GM12878 (cell line): ENCODE data around the gene DLAT. TPM values are rescaled to one million over a fixed set of nuclear protein-coding genes. Genes with fewer than 3 reads are reported as not detected.

ENCODE experiments used
- ATAC-seq: fragments of 200-7000 bp; cut with Tn5 transposase; 3 replicates; pipeline ENCODE4 v1.9.1; 2020; ENCODE audit warnings: mild to moderate bottlenecking, moderate library complexity
- BruUV-seq: library from RNA; stranded (reverse); fragments of 400-500 nt; replicated peaks from 2 replicates; lab custom pipeline; 2021; lab: Mats Ljungman, UMichigan
- CTCF ChIA-PET: fragments of 300-600 bp; sonication (Branson Sonifier 250); formaldehyde crosslinking; extraction: SDS; loops from one replicate; lab custom pipeline; 2021; ENCODE audit warnings: inconsistent platforms; lab: Yijun Ruan, JAX
- POLR2A ChIA-PET: fragments of 350-600 bp; formaldehyde crosslinking; extraction: SDS; loops from one replicate; lab custom pipeline; 2021; ENCODE audit warnings: inconsistent platforms; lab: Charles Lee
- RAD21 ChIA-PET: fragments of 300-600 bp; sonication (Branson Sonifier 250); formaldehyde crosslinking; loops from one replicate; lab custom pipeline; 2023; ENCODE audit warnings: antibody characterized with exemption; ENCODE audit not compliant: unreplicated experiment; lab: Charles Lee
- SMC1A ChIA-PET: fragments of 300-600 bp; sonication (Branson Sonifier 250); formaldehyde crosslinking; loops from one replicate; lab custom pipeline; 2023; ENCODE audit not compliant: unreplicated experiment, uncharacterized antibody; lab: Charles Lee
- DNase-seq: peaks from one replicate; pipeline ENCODE4 v3.0.0-alpha.2; 2011; ENCODE audit warnings: low read depth, low spot score
- FAIRE-seq: peaks from 3 replicates; lab custom pipeline; 2011; peaks lifted over from hg19 to GRCh38; lab: Jason Lieb, UNC
- H2AFZ ChIP-seq: 2 replicates; pipeline ENCODE4 v1.6.0; 2011; ENCODE audit warnings: low read depth, low read length, control low read depth; ENCODE audit not compliant: control insufficient read depth
- H3K27ac ChIP-seq: 2 replicates; pipeline ENCODE4 v1.5.1; 2011; ENCODE audit warnings: control low read depth; ENCODE audit not compliant: control insufficient read depth, insufficient read depth
- H3K27me3 ChIP-seq, 2 experiments: replicated peaks in 1 of 2; 2 replicates each; pipeline versions ENCODE4 v1.6.0 to v1.6.1; 2011; ENCODE audit warnings: low read length in 1 of 2; ENCODE audit not compliant: control insufficient read depth in 2 of 2, insufficient read depth in 2 of 2
- H3K36me3 ChIP-seq, 2 experiments: 2 replicates each; pipeline ENCODE4 v1.5.1; 2011; ENCODE audit warnings: low read length in 1 of 2; ENCODE audit not compliant: control insufficient read depth in 2 of 2, insufficient read depth in 2 of 2
- H3K4me1 ChIP-seq: 2 replicates; pipeline ENCODE4 v1.6.1; 2011; ENCODE audit warnings: mild to moderate bottlenecking, low read length, moderate library complexity, mixed read lengths; ENCODE audit not compliant: control insufficient read depth, insufficient read depth
- H3K4me2 ChIP-seq: 2 replicates; pipeline ENCODE4 v1.6.0; 2011; ENCODE audit warnings: control low read depth; ENCODE audit not compliant: control insufficient read depth, insufficient read depth
- H3K4me3 ChIP-seq: fragments of 200-600 bp; sonication (generic); 2 replicates; pipeline ENCODE4 v1.5.1; 2016
- H3K79me2 ChIP-seq: 2 replicates; pipeline ENCODE4 v1.6.0; 2011; ENCODE audit warnings: low read length; ENCODE audit not compliant: control insufficient read depth, insufficient read depth
- H3K9ac ChIP-seq: 2 replicates; pipeline ENCODE4 v1.8.0; 2011; ENCODE audit warnings: low read length, control low read depth, mixed read lengths; ENCODE audit not compliant: control insufficient read depth, insufficient read depth
- H3K9me3 ChIP-seq: replicated peaks from 3 replicates; pipeline ENCODE4 v1.5.1; 2011; ENCODE audit warnings: mild to moderate bottlenecking, low read length; ENCODE audit not compliant: control insufficient read depth, insufficient read depth
- H4K20me1 ChIP-seq: 2 replicates; pipeline ENCODE4 v1.6.0; 2011; ENCODE audit not compliant: control insufficient read depth, insufficient read depth
- BACH1 ChIP-seq: fragments of 450-650 bp; IDR thresholded peaks from 2 replicates; pipeline ENCODE4 v1.6.1; 2017; ENCODE audit warnings: mild to moderate bottlenecking, borderline replicate concordance
- BCLAF1 ChIP-seq: fragments of 450-650 bp; IDR thresholded peaks from 2 replicates; pipeline ENCODE4 v1.6.1; 2017; ENCODE audit warnings: antibody characterized with exemption, mild to moderate bottlenecking, moderate library complexity
- CBX5 ChIP-seq: sonication (generic); IDR thresholded peaks from 2 replicates; pipeline ENCODE4 v1.6.1; 2016; ENCODE audit warnings: low read depth, moderate library complexity, mild to moderate bottlenecking, inconsistent platforms
- CEBPB ChIP-seq, 2 experiments: fragments of 150-350 bp in 1 of 2; IDR thresholded peaks; 2 replicates each; pipeline ENCODE4 v1.6.1; 2012 to 2014; ENCODE audit warnings: low read depth in 2 of 2, low read length in 2 of 2, borderline replicate concordance in 1 of 2, inconsistent platforms in 1 of 2
- ELK1 ChIP-seq: IDR thresholded peaks from 2 replicates; pipeline ENCODE4 v1.6.1; 2012; ENCODE audit warnings: low read depth, low read length, improper control_type of control experiment
- FOXM1 ChIP-seq: IDR thresholded peaks from 2 replicates; pipeline ENCODE4 v1.6.1; 2012; ENCODE audit warnings: low read depth, mild to moderate bottlenecking, inconsistent platforms, low read length, moderate library complexity
- IKZF1 ChIP-seq: fragments of 450-650 bp; conservative IDR thresholded peaks from 2 replicates; pipeline ENCODE4 v1.6.1; 2017; ENCODE audit warnings: antibody characterized with exemption, mild to moderate bottlenecking
- IRF5 ChIP-seq: fragments of 450-650 bp; IDR thresholded peaks from 2 replicates; pipeline ENCODE4 v1.6.1; 2017; ENCODE audit warnings: borderline replicate concordance
- MXI1 ChIP-seq: fragments of 150-350 bp; IDR thresholded peaks from 2 replicates; pipeline ENCODE4 v1.6.1; 2011; ENCODE audit warnings: low read depth, mild to moderate bottlenecking, inconsistent platforms, low read length, improper control_type of control experiment
- MYB ChIP-seq: fragments of 150-350 bp; IDR thresholded peaks from 2 replicates; pipeline ENCODE4 v1.6.1; 2014; ENCODE audit warnings: mild to moderate bottlenecking, low read depth, low read length, borderline replicate concordance
- NBN ChIP-seq: fragments of 450-650 bp; IDR thresholded peaks from 2 replicates; pipeline ENCODE4 v1.6.1; 2016
- PAX8 ChIP-seq: fragments of 450-650 bp; IDR thresholded peaks from 2 replicates; pipeline ENCODE4 v1.6.1; 2017; ENCODE audit warnings: mild to moderate bottlenecking, moderate library complexity
- RBBP5 ChIP-seq: fragments of 200-600 bp; sonication (generic); conservative IDR thresholded peaks from 2 replicates; pipeline ENCODE4 v1.6.1; 2016
- SMAD1 ChIP-seq: fragments of 450-650 bp; IDR thresholded peaks from 2 replicates; pipeline ENCODE4 v1.6.1; 2018; ENCODE audit warnings: mild to moderate bottlenecking, low read depth; ENCODE audit not compliant: partially characterized antibody
- SMARCA5 ChIP-seq: fragments of 450-650 bp; IDR thresholded peaks from 2 replicates; pipeline ENCODE4 v1.6.1; 2017; ENCODE audit warnings: mild to moderate bottlenecking
- ZBTB11 ChIP-seq: fragments of 450-650 bp; formaldehyde crosslinking; IDR thresholded peaks from 2 replicates; pipeline ENCODE4 v1.5.0; 2022; ENCODE audit warnings: mild to moderate bottlenecking, missing genetic modification characterization
- WGBS: methylation state at CpG from one replicate; pipeline ENCODE4 v1.1.6; 2016; ENCODE audit warnings: low lambda C conversion rate; ENCODE audit not compliant: insufficient replicate concordance, insufficient coverage; ENCODE audit errors: missing lambda C conversion rate; 5-methylcytosine and 5-hydroxymethylcytosine counted together
- in situ Hi-C: fragments of 300-500 bp; cut with MboI; formaldehyde crosslinking; loops from 9 replicates; pipeline ENCODE4 v1.14.3; 2018; ENCODE audit warnings: mixed read lengths
- intact Hi-C: fragments of 100-400 bp; cut with micrococcal nuclease; formaldehyde crosslinking; loops from one replicate; pipeline ENCODE4 v1.14.2; 2022; ENCODE audit not compliant: unreplicated experiment
- polyA plus RNA-seq, 11 experiments: library from polyadenylated mRNA; depleted of rRNA in 4 of 11; unstranded in 6 of 11; stranded (reverse) in 5 of 11; fragments of >200 nt; fragmentation: Nextera tagmentation in 4 of 11; fragmentation: Illumina TruSeq in 1 of 11; extraction: Ambion mirVana in 4 of 11; extraction: Trizol in 1 of 11; gene quantifications; 1 replicate in 1 of 11; 2 replicates in 10 of 11; pipeline versions ENCODE4 v1.2.1 to v1.2.3, GENCODE V29; 2011 to 2016; ENCODE audit warnings: inconsistent platforms in 2 of 11, missing spikeins in 2 of 11, low read depth in 1 of 11
- total RNA-seq, 4 experiments: library from RNA; depleted of rRNA in 3 of 4; stranded (reverse); fragments of >200 nt in 3 of 4; fragmentation: Illumina TruSeq in 1 of 4; extraction: Trizol in 1 of 4; gene quantifications; 2 replicates each; pipeline versions ENCODE4 v1.2.1 to v1.2.3, GENCODE V29; 2013 to 2021

The DLAT gene
- total and polyA plus RNA-seq, 10 of the 15 experiments (the other 5 are each of a cell fraction or from before 2014, with no cell fraction given): 16.5 to 79.9 (median 43.8) TPM

- Histone ChIP-seq H3K4me1 (peaks cover 12% of the 10 kb centered on the region), H3K4me2 (no peak overlapping the region), H4K20me1 (no peaks in the 10 kb centered on the region), H2AFZ (no peak overlapping the region), H3K36me3 (no peaks in the 10 kb centered on the region), H3K9me3 (no peaks in the 10 kb centered on the region), H3K79me2 (no peaks in the 10 kb centered on the region), H3K27me3 (no peaks in the 10 kb centered on the region), H3K27ac (no peak overlapping the region), H3K9ac (no peak overlapping the region), H3K4me3 (no peak overlapping the region)
- ChIA-PET SMC1A (no interaction called here), CTCF (no interaction called here), RAD21 (no interaction called here), POLR2A (interaction anchor here (0.6 kb wide), 1 partner anchor 13 kb away, joined by 4 read pairs; no protein-coding TSS in a partner anchor)
- intact Hi-C loops (loop anchor here (10.0 kb wide), 1 partner anchor 162 kb away; the partner anchor contains the start of gene BCO2), in situ Hi-C loops (no loop called here)
- WGBS: 74% methylated on average over 4 of the region's 4 CpGs
- DNase-seq: no peak
- ATAC-seq: no peak
- BruUV-seq: no TSS peak
- no peak for FAIRE-seq
- no peak for TF ChIP-seq FOXM1
- TF ChIP-seq BCLAF1: no peak
- no peak for TF ChIP-seq NBN
- TF ChIP-seq MXI1: no peak
- no peak for TF ChIP-seq RBBP5
- no peak for TF ChIP-seq CEBPB (IDR thresholded peaks at IDR 0.05; ENCODE audit: borderline replicate concordance in 1 of 2, low read depth in 2 of 2, low read length in 2 of 2)
- no peak for TF ChIP-seq SMAD1
- no peak for TF ChIP-seq PAX8
- TF ChIP-seq ZBTB11 (CRISPR knock-in tag): no peak
- no peak for TF ChIP-seq ELK1
- no peak for TF ChIP-seq CBX5
- TF ChIP-seq IRF5: no peak
- no peak for TF ChIP-seq BACH1
- TF ChIP-seq IKZF1: no peak
- TF ChIP-seq SMARCA5: no peak
- no peak for TF ChIP-seq MYB
These were observed 12.3 kb upstream of the DLAT start for GRCh38 chr11:112012874-112013273.
